ENCODE measurements around the gene TMEM243. TPM values are rescaled to one million over a fixed set of nuclear protein-coding genes. Genes with fewer than 3 reads are reported as not detected.

Gene TMEM243
- total and polyA plus RNA-seq, 3 donors from 2014 or later: 21.9 to 27.6 (median 26.3) TPM

DNA sequence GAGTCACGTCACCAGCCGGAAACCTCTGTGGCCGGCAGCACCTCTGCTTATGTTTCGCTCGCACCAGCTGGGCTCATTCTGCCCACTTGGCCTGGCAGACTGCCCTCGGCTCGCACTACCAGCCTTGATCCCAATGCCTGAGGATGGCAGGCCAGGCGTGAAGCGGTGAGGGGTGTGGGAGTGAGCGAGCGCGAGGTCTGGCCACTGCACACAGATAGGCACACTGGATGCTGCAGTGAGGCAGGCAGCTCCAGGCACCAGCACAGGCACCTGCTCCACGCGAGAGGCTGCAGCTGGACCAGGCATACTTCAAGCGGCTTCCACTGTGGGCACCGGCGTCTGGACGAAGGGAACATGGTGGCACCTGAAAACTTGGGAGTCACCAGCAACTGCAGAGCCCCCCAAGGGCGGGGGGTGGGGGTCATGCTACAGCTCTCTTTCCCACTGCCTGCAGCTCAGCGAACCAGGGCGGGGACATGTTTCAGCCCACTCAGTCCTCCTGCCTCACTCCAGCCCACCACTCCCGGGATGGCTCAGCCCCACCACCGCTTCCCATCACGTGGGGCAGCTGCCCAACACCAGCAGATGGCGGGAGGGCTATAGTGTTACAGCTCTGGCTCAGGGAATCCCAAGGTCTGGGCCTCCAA, 72.7 kb downstream of the TMEM243 start:
- no peak for DNase-seq

More for the DNA sequence above, 72.7 kb downstream of the TMEM243 start:
- Histone ChIP-seq H3K4me3 (no peak overlapping the region), H3K27me3 (no peaks in the 10 kb centered on the region), H3K27ac (no peak overlapping the region), H3K4me1 (no peaks in the 10 kb centered on the region), H3K36me3 (ENCODE audit: low read depth, missing control alignments) (no peaks in the 10 kb centered on the region), H3K9me3 (no peaks in the 10 kb centered on the region)
- intact Hi-C loops (cut with DNase I; ENCODE audit: low total_unique reads): loop anchor here (5.0 to 10.0 kb wide), 2 partner anchors 78 to 220 kb away; no protein-coding TSS in a partner anchor
- WGBS, 2 donors: 54 to 79% methylated on average over 19 to 21 of the region's 25 CpGs
- TF ChIP-seq POLR2A (IDR thresholded peaks at IDR 0.05): no peak
- TF ChIP-seq, protein P1, sequence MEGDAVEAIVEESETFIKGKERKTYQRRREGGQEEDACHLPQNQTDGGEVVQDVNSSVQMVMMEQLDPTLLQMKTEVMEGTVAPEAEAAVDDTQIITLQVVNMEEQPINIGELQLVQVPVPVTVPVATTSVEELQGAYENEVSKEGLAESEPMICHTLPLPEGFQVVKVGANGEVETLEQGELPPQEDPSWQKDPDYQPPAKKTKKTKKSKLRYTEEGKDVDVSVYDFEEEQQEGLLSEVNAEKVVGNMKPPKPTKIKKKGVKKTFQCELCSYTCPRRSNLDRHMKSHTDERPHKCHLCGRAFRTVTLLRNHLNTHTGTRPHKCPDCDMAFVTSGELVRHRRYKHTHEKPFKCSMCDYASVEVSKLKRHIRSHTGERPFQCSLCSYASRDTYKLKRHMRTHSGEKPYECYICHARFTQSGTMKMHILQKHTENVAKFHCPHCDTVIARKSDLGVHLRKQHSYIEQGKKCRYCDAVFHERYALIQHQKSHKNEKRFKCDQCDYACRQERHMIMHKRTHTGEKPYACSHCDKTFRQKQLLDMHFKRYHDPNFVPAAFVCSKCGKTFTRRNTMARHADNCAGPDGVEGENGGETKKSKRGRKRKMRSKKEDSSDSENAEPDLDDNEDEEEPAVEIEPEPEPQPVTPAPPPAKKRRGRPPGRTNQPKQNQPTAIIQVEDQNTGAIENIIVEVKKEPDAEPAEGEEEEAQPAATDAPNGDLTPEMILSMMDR (IDR thresholded peaks at IDR 0.05): no peak

Small RNAs within 50 kb of the gene (small RNA-seq; reads per million reads assigned to genes)
- gene RF00019 (0 reads per million in 2 donors), gene RF02271 (0 reads per million in 2 donors)

Other genes starting within 250 kb of the TMEM243 start
- 10 to 100 TPM in 1 of 2 donors, 1 to 10 TPM in 1; 7.8 to 22.6 TPM for gene ELAPOR2, start 160.1 kb downstream of the TMEM243 start, total RNA-seq
- 26.4 TPM for gene ELAPOR2, start 160.1 kb downstream of the TMEM243 start, polyA plus RNA-seq (ENCODE audit: insufficient read depth, low read depth, low replicate concordance)
- gene DMTF1, start 67.3 kb downstream of the TMEM243 start, total RNA-seq: 100 to 1,000 TPM; 148 to 196 TPM
- 118 TPM for gene DMTF1, start 67.3 kb downstream of the TMEM243 start, polyA plus RNA-seq (ENCODE audit: insufficient read depth, low read depth, low replicate concordance)
- 10 to 100 TPM in 1 of 2 donors, 1 to 10 TPM in 1; 7.3 to 10.5 TPM for gene CROT, start 125.9 kb upstream of the TMEM243 start, total RNA-seq
- gene CROT, start 125.9 kb upstream of the TMEM243 start, polyA plus RNA-seq (ENCODE audit: insufficient read depth, low read depth, low replicate concordance): 4.5 TPM